ENCODE measurements around the gene KCNV2.
A peak's percentile ranks its signal among the peaks of the same experiment; 100 is the strongest.

KCNV2 gene

GRCh38 chr9:2722715-2723114, 5.4 kb downstream of the KCNV2 start:
- peak; percentile 4 for DNase-seq

DNA sequence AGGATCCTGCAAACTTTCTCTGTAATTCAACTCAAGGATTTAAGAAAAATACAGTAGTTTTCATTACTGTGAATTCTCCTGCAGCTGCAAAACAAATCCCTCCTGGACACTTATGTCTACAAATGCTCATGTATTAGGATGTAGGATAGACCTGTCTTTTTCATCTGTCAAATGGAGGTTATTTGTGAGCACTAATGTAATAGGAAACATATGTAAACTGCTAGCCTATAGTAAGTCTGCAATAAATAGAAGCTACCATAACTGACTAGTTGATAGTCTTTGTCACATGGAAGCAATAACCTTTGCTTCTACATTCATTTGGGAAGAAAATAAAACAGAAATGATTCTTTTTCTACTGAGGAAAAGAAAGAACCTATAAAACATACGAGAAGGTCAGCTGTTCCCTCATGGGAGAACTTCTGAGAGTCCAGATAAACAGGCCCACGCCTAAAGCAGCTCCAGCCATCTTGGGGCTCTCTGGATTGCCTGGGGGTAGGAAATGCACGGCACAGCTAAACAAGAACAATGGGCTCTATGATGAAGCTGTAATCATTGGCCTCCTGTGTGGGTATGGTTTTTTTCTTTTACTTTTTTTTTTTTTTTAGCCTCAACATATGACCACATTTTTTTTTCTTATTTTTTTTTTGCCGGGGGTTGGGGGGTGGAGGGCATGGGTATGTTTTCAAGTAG, 6.2 kb downstream of the KCNV2 start:
- no peak for DNase-seq

- DNase-seq = no peak
Measured at GRCh38 chr9:2725126-2725525, 7.8 kb downstream of the KCNV2 start.

DNA sequence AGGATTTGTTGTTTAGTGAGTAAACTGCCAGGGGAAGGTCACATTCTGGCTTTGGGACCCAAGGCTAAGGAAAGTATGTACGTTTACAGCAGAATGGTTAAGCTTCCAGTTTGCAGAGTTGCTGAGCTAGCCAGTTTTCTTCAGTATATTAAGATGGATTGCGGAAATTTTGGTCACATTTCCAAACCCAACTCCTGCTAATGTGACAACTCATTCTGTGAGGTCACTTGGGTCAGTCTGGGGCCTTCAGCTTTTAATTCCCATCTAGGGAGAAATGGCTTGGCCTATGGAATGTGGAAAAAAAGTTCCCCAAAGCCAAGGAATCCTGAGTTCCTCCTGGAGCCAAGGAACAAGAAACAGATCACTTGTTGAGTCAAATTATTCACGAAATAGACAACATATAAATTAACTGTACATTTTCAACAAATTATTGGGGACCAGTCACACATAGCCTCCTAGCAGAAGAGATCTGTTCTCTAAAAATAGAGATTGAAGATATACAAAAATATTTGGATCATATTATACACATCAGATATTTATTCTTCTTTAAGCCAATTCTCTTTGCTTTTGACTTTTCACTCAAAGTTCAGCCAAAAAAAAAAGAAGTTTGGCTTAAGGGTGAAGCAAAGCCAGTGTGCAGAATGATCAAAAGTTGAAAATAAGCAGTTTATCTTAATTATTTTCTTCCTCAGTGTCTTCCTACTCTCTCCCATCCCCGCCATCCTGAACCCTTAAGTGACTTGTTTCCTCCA, 8.8 kb downstream of the KCNV2 start:
- DNase-seq = no peak

DNA sequence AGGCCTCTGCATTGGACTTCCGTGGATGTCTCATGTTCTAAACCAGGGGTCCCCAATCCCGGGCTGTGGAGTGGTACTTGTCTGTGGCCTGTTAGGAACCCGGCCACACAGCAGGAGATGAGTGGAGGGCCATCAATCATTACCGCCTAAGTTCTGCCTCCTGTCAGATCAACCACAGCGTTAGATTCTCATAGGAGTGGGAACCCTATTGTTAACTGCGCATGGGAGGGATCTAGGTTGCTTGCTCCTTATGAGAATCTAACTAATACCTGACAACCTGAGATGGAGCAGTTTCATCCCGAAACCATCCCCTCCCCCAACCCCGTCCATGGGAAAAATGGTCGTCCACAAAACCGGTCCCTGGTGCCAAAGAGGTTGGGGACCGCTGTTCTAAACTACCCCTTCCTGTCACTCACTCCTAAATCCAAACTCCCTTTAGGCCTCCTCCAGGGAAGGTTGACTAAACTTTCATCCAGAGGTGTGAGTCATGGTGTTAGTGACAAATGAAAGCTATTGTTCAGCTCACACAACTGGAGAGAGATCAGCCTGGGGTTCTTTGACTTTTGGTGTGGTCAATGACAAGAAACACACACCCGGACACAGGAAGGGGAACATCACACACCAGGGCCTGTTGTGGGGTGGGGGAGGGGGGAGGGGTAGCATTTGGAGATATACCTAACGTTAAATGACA, 9.5 kb downstream of the KCNV2 start:
- DNase-seq = no peak

GRCh38 chr9:2727374-2727773, 10.1 kb downstream of the KCNV2 start:
- DNase-seq = no peak

DNA sequence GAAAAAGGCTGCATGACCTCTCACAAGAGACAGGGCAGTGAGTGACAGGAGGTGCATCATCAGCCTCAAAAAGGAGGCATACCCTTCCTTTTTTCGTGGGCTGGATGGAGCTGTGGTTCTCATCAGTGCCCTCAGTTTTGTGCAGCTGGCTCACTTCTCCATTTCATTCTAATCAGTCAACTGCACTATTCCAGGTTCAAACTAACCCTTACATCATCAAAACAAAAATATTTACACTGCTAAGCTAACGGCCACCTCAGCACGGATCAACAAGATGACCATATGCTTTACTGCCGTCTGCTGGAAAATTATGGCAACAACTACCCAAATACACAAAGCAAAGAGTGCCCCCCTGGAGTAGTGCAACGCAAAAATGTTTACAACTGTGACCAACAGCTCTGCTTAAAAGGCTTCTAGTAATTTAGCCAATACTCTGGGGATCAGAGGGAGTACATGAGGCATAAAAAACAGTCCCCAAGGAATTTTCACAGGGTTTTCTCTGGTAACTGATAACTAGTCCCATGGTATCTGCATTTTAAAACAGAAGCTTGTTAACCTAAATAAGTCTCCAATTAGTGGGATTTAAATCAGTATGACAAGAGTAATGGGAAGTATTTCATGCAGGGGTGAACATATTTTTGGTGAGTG, 10.8 kb downstream of the KCNV2 start:
- DNase-seq = peak; percentile 49

- DNase-seq = no peak
Measured at GRCh38 chr9:2729003-2729402, 11.7 kb downstream of the KCNV2 start.

DNA sequence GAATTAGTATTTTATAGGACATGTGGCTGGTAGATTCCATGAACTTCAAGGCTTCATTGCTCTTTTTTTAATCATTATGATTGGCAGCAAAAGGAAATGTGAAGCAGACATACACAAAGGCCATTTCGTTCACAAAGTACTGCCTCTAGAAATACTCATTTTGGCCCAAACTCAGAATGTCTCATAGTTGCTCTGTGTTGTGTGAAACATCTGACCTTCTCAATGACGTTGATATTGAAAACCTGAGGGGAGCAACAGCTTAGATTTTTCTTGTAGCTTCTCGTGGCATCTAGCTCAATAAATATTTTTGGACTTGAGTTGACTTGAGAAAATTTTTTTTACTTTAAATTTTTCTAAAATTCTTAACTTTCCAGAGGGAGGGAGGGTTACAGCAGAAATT, 12.4 kb downstream of the KCNV2 start:
- no peak for DNase-seq

GRCh38 chr9:2730971-2731370, 13.7 kb downstream of the KCNV2 start:
- no peak for DNase-seq

GRCh38 chr9:2732492-2732891, 15.2 kb downstream of the KCNV2 start:
- no peak for DNase-seq

GRCh38 chr9:2740616-2741015, 23.3 kb downstream of the KCNV2 start:
- no peak for DNase-seq

DNA sequence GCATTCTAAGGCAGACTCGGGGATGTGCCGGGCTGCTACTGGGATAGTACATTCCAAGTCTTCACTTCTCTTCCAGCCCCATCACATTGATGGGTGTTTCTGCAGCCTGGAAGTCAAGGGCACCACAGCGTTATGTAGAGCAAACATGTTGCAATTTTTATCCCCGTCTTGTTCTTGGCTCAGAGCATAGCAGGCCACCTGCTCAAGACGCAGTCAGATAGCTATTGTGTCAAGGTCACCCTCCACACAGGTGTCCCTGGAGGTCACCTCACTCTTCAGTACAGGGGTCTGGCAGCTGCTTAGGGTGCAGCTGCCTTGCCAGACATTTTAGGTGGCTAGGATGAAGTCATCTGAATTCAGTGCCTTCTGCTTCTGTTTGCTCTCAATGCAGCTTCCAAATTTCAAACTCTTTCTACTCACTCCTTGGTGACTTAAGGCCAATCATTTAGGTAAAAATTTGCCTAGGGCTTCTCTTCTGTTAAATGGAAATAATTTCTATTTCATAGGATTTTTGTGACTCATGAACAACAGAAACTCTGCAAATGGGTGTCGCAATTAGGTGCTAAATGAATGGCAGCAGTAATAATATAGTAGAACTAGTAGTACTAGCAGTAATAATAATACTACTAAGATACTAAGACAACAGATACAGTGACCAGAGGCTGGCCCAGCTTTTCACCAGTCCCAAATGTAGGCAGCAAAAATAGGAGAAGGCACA, 24.3 kb downstream of the KCNV2 start:
- no peak for DNase-seq

- DNase-seq = no peak
Measured at GRCh38 chr9:2742214-2742613, 24.9 kb downstream of the KCNV2 start.

DNA sequence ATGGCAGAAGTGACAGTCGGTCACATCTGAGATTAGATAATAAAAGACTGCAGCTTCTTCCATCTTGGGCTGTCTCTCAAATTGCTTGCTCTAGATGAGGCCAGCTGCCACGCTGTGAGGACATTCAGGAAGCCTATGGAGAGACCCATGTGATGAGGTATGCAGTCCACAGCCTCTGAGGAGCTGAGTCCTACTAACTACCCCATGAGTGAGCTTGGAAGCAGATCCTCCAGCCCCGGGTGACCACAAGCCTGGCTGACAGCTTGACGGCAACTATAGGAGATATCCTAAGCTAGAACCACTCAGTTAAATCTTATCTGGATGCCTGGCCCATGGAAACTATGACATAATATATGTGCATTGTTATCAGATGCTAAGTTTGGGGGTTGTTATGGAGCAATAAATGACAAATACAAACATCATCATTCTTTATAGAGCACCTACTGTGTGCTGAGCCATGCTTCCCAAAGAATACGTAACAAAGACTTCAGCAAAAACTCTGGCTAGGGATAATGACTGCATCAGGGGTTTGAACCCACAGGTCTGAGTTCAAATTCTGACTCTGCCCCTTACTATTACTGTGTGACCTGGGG, 26.7 kb downstream of the KCNV2 start:
- no peak for DNase-seq

DNA sequence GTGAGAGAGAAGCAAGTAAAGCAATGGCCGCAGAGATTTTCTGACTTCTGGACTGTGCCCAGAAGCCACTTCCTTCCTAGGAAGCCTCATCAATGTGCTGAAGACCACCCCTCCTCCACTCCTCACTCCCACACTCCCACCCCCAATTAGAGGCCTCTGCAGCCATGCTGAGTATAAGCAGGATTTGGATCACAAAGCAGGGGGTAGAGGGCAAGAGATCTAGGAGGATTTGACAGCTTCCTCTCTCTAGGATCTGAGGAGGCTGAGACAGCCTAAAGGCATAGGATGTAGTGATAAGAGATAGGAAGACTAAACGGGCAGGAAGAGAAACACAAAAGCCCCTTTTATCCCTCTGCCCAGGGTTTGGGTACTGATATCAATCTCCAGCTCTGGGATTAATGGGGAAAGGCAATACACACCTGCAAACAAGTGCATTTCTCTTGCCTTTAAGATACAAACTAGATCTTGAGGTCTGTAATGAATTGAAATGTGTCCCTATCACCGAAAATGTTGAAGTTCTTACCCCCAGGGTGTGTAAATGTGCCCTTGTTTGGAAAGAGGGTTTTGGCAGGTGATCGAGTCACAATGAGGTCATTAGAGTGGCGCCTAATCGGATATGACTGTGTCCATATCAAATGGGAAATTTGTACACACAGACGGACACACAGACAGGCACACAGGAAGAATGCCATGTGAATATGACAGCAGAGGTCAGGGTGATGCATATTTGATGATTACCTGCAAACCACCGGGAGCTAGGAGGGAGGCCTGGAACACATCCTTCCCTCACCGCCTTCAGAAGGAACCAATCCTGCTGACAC, 28.5 kb downstream of the KCNV2 start:
- DNase-seq = no peak

DNA sequence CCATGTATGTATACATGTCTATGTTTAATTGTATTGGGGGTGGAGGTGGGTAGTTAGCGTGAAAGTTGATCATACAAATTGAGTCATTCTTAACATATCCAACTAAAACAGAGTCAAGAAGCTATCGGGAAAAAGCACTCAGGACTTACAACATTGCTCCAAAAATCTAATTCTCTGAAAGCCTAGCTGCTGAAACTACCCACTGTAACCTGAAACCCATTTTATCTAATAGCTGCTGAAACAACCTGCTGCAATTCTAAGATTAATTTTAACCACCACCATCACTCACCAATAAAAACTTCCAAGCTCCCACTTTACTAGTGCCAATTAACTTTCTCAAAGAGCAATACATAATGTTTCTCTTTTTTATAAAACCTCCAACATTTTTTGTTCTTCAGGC, 32.2 kb downstream of the KCNV2 start:
- no peak for DNase-seq

- DNase-seq = peak; percentile 2
Measured at GRCh38 chr9:2755285-2755684, 38.0 kb downstream of the KCNV2 start.

GRCh38 chr9:2758162-2758897, 41.0 kb downstream of the KCNV2 start:
- no peak for DNase-seq

GRCh38 chr9:2758898-2759510, 41.7 kb downstream of the KCNV2 start:
- no peak for DNase-seq
